ENCODE results near the gene LPCAT1.
"Not testable (repeated sequence)": the region's sequence is repeated elsewhere in the genome, so short reads cannot be mapped to it uniquely, and the experiment has no call there.

LPCAT1 gene

DNA sequence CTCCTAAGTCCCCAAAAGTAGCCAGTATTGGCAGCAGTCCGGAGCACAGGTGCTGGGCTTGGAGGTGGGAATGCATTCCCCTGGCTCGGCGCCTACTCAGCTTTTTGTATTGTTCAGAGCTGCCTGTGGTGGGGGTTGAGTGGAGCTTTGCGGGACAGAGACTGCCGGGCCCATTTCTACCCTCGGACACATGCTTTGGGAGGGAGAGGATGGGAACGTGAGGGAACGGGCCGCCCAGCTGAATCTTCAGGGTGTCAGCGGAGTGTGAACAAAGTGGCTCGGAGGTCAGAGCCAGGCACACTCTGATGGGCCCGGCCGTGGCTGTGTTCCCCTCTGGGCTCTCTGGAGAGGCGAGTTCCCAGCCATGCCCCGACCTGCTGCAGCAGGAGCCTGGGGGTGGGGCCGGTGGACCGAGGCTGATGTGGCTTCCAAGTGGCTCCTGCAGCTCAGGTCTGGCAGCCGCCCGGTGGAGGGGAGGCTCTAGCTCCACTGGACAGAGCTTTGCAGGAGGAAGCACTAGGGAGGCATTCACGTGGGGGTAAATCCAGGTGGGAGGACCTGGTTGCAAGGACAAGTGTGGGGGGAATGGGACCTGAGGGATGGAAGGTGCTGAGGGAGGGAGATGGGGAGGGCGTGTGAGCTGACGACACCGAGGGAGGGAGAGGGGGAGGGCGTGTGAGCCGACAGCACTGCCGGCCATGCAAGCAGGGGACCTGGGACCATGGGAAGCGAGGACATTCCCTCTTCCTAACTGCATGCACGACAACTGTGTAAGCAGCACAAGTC, 47.4 kb downstream of the LPCAT1 start:
- no peak overlapping the region for H3K4me3 ChIP-seq (ENCODE audit: low read length)
- TF ChIP-seq ZNF274 (IDR thresholded peaks at IDR 0.05; ENCODE audit: low read depth, low read length), result no peak

DNA sequence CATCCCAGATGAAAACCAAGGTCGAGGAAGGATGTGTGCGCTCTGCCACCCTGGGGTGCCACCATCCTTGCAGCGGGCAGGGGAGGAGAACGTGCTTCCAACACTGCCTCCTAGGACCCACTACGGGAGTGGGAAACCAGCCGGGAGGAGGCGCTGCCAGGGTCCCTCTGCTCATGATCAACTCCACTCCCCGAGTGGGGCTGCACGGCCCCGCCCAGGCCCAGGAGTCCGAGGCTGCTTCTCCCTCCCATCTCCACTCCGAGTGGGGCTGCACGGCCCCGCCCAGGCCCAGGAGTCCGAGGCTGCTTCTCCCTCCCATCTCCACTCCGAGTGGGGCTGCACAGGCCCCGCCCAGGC, 48.2 kb downstream of the LPCAT1 start:
- H3K4me3 ChIP-seq (ENCODE audit: low read length), result not testable (repeated sequence)

DNA sequence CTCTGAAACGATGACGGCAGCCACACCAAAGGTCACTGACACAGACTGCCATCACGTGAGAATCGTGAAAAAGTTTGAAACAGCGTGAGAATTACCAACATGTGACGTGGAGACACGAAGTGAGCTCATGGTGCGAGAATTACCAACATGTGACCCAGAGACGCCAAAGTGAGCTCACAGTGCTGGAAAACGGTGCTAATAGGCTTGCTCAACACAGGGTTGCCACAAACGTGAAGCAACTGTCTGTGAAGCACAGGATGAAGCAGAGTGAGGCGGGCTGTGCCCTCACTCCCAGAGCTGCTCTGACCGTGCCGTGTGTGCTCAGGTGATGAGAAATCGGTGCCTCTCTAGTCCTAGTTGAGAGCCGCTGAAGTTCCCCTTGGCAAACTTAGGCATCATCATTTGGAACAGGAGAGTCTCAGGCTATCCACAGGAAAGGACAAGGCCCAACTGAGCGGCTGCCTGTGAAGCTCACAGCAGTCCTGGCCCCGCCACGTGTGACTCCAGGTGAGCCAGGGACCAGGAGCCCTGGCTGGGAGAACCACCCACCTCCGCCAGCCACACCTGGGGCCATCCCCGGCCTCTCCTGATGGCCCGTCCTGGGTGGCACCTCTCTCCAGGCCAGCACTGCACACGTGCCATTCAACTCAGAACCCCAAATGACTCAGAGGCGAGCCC, 48.8 kb downstream of the LPCAT1 start:
- no peak overlapping the region for H3K4me3 ChIP-seq (ENCODE audit: low read length)
- no peak for TF ChIP-seq ZNF274 (IDR thresholded peaks at IDR 0.05; ENCODE audit: low read depth, low read length)

DNA sequence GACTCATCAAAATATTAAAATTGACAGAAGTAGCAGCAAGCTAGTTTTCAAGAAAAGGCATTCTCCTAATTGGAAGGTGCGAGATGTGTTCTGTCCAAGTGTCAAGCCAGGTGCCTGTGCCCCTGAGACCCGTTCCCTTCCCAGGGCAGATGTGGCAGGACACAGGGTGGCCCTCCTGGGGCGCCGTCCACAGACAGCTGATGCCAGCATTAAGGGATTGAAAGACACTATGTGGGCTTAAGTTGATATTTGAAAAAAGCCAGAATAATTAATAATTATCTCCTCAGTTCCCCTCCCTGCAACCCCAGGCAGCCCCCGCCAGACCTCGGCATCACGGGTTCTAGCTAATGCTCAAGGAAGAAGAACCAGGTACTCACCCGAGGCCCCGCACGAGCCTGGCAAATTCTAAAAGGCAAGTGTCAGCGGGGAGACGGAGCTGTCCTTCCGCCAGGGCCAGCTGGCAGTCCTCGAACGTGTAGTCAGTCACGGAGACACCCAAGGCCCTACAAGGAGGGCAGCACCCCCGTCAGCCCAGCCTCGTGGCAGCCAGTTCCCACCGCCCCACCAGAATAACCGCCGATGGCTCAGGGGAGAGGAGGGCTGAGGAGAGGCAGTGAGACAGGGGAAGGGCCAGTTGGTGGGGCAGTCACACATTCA, 49.4 kb downstream of the LPCAT1 start:
- no peak overlapping the region for H3K4me3 ChIP-seq (ENCODE audit: low read length)
- TF ChIP-seq ZNF274 (IDR thresholded peaks at IDR 0.05; ENCODE audit: low read depth, low read length), result no peak

DNA sequence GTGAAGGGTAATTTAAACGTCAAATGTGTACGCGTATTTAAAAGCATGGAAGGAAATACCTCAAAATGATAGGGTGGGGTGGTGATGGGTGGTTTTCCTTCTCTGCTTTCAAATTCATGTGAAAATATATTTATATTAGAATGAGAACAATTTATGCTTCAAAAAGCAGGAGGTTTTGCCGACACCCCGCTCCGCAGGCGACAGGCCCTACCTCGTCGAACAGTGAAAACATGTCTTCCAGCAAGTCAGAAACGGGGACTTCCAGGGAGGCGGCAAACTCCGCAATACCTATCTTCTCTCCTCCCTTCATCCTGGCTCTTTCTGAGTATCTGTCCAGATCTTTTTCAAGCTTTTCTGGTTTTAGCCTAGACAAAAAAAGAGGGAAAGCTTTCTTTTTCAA, 50.0 kb downstream of the LPCAT1 start:
- TF ChIP-seq ZNF274 (IDR thresholded peaks at IDR 0.05; ENCODE audit: low read depth, low read length), result no peak
- no peak overlapping the region for H3K4me3 ChIP-seq (ENCODE audit: low read length)

DNA sequence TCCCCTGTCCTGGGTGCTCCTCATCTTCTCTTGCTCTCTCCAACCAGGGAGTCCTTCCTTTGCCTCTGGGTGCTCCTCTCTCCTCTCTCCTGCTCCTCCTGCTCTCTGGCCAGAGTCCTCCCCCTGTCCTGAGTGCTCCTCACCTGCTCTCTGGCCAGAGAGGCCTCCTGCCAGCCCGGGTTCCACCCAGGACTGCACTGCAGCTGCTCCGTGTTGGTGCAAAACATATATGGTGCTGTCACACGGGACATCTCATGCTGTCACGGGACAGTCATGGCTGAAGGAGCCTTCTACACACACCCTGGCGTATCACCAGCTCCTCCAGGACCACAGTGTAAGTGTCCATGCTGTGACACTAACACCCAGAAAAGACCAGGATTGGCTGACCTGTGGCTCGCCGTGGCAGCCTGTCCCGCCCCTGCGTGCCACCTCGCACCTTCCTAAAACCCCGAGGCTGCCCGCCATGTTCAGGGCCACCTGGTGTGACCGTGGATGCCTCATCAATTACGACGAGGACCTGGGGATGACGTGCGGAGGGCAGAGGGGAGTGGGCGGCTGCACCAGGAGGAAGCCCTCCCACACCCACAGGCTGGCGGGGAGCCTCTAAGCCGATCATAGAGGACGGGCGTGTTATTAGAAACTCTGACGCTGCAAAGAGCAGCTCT, 50.7 kb downstream of the LPCAT1 start:
- H3K4me3 ChIP-seq (ENCODE audit: low read length), result no peak overlapping the region
- no peak for TF ChIP-seq ZNF274 (IDR thresholded peaks at IDR 0.05; ENCODE audit: low read depth, low read length)

DNA sequence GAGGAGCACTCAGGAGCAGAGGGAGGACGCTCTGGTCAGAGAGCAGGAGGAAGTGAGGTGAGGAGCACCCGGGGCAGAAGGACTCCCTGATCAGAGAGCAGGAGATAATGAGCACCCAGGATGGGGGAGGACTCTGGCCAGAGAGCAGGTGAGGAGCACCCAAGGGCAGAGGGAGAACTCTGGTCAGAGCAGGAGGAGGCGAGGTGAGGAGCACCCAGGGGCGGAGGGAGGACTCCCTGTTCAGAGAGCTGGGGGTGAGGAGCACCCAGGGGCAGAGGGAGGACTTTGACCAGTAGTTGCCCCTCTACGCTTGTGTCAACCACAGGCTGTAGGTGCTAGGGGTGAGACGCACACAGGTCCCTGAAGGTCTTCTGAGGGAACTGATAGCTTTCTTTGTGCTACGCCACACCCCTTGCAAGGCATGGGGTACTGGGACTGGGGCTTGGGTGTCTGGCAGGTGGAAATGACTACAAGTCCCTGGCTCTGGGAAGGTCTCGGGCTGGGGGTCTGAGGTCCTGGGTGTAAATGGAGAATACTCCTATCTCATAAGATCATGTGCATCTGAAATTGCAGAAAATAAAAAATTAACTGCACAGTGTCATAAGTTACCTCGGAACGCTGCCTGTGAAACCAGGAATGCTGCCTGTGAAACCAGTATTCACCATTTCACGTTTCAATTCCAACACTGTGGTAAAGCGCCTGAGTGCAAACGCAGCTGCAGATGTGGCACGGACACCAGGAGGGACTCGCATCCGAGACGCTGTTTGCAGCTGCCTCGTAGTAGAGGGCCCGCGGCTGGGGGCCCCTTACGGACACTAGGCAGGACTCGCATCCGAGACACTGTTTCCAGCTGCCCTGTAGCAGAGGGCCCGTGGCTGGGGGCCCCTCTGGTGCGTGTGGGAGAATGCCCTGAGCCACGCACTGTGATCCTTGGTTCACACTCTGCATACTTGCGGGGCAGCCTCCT, 51.5 kb downstream of the LPCAT1 start:
- no peak for TF ChIP-seq ZNF274 (IDR thresholded peaks at IDR 0.05; ENCODE audit: low read depth, low read length)
- H3K4me3 ChIP-seq (ENCODE audit: low read length), result no peak overlapping the region

DNA sequence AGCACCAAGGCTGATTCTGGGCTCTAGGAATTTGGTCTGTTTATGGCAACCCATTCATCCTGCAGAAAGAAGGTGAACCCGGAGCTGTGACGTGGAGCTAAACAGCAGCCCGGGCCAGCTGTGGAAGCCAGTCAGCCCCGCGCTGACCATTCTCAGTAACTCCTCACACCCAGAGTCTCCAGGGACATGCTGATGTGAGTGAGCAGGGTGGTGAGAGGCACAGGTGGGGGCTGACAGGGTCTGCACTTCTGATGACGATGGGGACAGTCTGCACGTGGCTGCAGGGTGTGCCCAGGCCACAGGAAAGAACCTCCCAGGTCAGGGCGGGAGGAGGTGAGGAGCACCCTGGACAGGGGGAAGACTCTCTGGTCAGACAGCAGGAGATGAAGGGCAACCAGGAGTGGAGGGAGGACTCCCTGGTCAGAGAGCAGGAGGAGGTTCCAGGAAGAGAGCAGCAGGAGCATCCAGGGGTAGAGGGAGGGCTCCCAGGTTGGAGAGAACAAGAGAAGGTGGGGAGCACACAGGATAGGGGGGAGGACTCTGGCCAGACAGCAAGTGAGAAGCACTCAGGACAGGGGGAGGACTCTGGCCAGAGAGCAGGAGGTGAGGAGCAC, 52.4 kb downstream of the LPCAT1 start:
- no peak overlapping the region for H3K4me3 ChIP-seq (ENCODE audit: low read length)
- TF ChIP-seq ZNF274 (IDR thresholded peaks at IDR 0.05; ENCODE audit: low read depth, low read length), result no peak

DNA sequence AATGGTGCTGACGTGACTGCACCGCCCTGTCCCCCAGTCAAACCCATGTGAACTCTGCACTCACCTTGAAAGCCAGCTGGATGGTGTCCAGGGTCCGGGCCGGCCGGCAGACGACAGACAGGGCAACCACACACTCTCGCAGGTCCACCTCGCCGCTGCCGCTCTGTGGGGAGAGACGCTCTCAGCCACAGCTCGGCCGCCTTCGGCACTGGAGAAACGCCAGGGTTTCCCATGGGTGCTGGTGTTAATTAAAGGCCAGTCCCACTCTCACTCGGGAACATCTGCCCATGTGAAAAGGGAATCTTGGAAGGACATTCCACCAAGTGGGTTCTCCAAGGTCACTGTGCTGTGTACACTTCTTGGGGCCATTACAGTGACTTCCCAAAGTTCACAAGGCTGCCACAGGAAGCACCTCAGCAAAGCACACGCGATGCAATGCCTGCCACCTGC, 53.0 kb downstream of the LPCAT1 start:
- no peak overlapping the region for H3K4me3 ChIP-seq (ENCODE audit: low read length)
- no peak for TF ChIP-seq ZNF274 (IDR thresholded peaks at IDR 0.05; ENCODE audit: low read depth, low read length)

DNA sequence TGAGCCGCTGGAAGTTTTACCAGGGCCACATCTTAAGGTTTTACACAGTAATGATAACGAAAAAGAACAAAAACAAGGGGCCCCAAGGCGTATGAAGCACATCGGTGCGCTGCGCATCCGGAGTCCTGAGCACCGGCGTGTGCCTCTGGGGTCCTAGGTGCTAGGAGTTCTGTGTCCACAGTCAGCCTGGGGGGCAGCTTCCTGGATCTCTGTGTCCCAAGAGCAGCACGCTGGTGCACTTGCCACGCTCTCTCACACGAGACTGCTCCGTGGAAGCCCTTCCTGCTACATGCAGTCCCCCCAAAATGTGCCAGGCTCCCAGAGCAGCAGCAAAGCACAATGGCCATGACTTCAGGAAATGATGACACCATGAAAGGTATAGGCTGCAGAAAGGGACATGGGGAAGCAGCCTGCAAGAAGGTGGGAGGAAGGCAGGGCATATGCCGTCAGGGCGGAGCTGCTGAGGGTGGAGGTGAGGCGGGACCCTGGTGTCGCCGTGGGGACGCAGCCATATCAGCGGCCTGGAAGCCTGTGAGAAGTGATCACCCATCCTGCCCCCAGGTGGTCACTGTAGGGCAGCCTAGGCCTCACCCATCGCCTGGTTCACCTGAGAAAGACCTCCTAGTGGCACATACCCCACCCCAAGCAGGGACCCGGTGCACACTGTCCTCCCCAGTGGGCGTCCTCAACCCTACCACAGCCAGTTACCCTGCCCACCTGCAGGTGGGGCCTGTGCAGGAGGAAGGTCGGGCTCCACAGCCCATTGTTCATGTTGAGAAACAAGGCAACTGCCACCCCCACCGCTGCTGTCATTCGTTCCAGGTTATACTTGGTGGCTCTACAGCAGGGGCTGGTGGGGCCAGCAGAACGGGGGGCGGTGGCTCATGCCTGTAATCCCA, 54.9 kb downstream of the LPCAT1 start:
- TF ChIP-seq ZNF274 (IDR thresholded peaks at IDR 0.05; ENCODE audit: low read depth, low read length), result no peak

DNA sequence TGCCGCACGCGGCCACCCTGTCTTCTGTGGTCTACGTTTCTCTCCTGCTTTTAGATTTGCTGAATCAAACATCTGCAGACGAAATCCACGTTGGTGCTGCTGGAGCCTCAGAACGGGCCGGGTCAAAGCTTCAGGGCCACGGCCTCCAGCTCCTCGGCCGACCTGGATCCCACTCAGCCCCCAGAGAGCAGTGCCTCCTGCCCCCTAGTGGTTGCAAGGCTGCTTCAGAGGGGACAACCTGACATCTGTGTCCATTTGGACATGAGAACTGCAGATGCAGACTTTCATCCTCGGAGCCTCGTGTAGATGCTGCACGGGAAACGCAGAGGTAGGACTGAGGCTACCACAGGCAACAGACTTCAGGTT, 55.5 kb downstream of the LPCAT1 start:
- TF ChIP-seq ZNF274 (IDR thresholded peaks at IDR 0.05; ENCODE audit: low read depth, low read length), result no peak
- no peak overlapping the region for H3K4me3 ChIP-seq (ENCODE audit: low read length)

More for the DNA sequence above, 54.9 kb downstream of the LPCAT1 start:
- no peak overlapping the region for H3K4me3 ChIP-seq (ENCODE audit: low read length)
